GM10266 (cell line): Measurements from ENCODE around the gene SLIT3.

Experiments
- DNase-seq: peaks from one replicate; pipeline ENCODE4 v3.0.0; 2012; ENCODE audit errors: extremely low spot score
- CTCF ChIP-seq: IDR thresholded peaks from 2 replicates; pipeline ENCODE4 v1.5.1; 2012; ENCODE audit warnings: mild to moderate bottlenecking, low read depth; ENCODE audit not compliant: control insufficient read depth, insufficient read depth; ENCODE audit errors: missing control alignments

Gene SLIT3

GRCh38 chr5:168712280-168712924, 588.5 kb downstream of the SLIT3 start:
- DNase-seq, result no peak
- no peak for TF ChIP-seq CTCF

GRCh38 chr5:168710706-168711105, 590.2 kb downstream of the SLIT3 start:
- no peak for DNase-seq
- TF ChIP-seq CTCF, result no peak

GRCh38 chr5:168707716-168708695, 592.9 kb downstream of the SLIT3 start:
- DNase-seq, result no peak

GRCh38 chr5:168706655-168707069, 594.3 kb downstream of the SLIT3 start:
- no peak for DNase-seq
- TF ChIP-seq CTCF, result peak; percentile 35

More at GRCh38 chr5:168707716-168708695, 592.9 kb downstream of the SLIT3 start:
- TF ChIP-seq CTCF, result no peak

GRCh38 chr5:168705321-168705720, 595.6 kb downstream of the SLIT3 start:
- no peak for DNase-seq
- no peak for TF ChIP-seq CTCF

GRCh38 chr5:168702511-168702910, 598.4 kb downstream of the SLIT3 start:
- no peak for DNase-seq
- no peak for TF ChIP-seq CTCF

- no peak for DNase-seq
- no peak for TF ChIP-seq CTCF
These were observed 599.3 kb downstream of the SLIT3 start for GRCh38 chr5:168701641-168702040.
